Sigmoid colon (tissue), 4 donors: ENCODE results near the gene PFDN4.

Source experiments
- POLR2A ChIP-seq, 2 donors: fragments of 450-650 bp; IDR thresholded peaks; one replicate each; pipeline ENCODE4 v1.6.1; 2016; ENCODE audit warnings: antibody characterized with exemption in 2 of 2, mild to moderate bottlenecking in 2 of 2, moderate library complexity in 2 of 2
- POLR2AphosphoS5 ChIP-seq, 4 donors: sonication (generic); formaldehyde crosslinking; IDR thresholded peaks; one replicate each; pipeline ENCODE4 v1.6.1; 2017; ENCODE audit warnings: antibody characterized with exemption in 4 of 4
- TF ChIP-seq, protein P1 (sequence below), 4 experiments: fragments of 450-650 bp in 3 of 4; fragments of 200-600 bp in 1 of 4; IDR thresholded peaks; one replicate each; pipeline ENCODE4 v1.5.1; 2016 to 2019; ENCODE audit warnings: antibody characterized with exemption in 4 of 4, mild to moderate bottlenecking in 3 of 4, moderate library complexity in 2 of 4

DNA sequence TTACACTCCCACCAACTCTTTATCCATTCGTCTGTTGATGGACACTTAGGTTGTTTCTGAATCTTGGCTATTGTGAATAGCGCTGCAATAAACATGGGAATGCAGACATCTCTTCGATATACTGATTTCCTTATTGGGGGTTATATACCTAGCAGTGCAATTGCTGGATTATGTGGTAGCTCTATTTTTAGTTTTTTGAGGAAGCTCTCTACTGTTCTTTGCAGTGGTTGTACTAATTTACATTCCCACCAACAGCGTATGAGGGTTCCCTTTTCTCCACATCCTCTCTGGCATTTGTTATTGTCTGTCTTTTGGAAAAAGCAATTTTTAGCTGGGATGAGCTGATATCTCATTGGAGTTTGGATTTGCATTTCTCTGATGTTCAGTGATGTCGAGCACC is 4.6 kb upstream of the PFDN4 start:
- TF ChIP-seq, protein P1, sequence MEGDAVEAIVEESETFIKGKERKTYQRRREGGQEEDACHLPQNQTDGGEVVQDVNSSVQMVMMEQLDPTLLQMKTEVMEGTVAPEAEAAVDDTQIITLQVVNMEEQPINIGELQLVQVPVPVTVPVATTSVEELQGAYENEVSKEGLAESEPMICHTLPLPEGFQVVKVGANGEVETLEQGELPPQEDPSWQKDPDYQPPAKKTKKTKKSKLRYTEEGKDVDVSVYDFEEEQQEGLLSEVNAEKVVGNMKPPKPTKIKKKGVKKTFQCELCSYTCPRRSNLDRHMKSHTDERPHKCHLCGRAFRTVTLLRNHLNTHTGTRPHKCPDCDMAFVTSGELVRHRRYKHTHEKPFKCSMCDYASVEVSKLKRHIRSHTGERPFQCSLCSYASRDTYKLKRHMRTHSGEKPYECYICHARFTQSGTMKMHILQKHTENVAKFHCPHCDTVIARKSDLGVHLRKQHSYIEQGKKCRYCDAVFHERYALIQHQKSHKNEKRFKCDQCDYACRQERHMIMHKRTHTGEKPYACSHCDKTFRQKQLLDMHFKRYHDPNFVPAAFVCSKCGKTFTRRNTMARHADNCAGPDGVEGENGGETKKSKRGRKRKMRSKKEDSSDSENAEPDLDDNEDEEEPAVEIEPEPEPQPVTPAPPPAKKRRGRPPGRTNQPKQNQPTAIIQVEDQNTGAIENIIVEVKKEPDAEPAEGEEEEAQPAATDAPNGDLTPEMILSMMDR (IDR thresholded peaks at IDR 0.05) = no peak
- TF ChIP-seq POLR2A (IDR thresholded peaks at IDR 0.05) (no peak), POLR2AphosphoS5 (IDR thresholded peaks at IDR 0.05) (no peak)
